ENCODE data around the gene RPL7L1.
A peak's percentile ranks its signal among the peaks of the same experiment; 100 is the strongest.
"Not testable (repeated sequence)": the region's sequence is repeated elsewhere in the genome, so short reads cannot be mapped to it uniquely, and the experiment has no call there.

Gene RPL7L1

DNA sequence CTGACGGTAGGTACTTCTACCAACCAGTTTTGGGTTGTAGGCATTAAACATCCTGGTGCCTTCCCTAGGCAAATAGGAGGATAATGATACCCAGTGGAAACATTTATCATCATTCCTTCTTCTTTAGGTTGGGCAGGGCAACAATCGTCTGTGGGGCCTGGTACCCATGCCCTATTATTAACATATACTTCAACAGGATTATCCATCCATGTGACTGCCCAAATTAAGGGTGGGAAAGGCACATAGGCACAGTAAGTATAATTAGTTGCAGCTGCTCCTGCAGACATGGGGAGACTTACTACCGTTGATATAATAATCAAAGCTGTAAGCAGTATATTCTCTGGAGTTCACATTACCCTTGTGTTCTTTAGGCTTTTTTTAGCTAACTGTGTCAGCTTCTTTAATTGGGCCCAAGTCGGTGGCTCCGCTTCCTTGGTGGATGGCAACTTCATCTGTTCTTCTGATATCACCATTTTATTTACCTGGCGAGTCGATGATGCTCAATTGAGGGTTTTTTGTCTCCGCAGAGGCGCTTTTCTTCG is 16.8 kb downstream of the RPL7L1 start:
- TF ChIP-seq, protein P1, sequence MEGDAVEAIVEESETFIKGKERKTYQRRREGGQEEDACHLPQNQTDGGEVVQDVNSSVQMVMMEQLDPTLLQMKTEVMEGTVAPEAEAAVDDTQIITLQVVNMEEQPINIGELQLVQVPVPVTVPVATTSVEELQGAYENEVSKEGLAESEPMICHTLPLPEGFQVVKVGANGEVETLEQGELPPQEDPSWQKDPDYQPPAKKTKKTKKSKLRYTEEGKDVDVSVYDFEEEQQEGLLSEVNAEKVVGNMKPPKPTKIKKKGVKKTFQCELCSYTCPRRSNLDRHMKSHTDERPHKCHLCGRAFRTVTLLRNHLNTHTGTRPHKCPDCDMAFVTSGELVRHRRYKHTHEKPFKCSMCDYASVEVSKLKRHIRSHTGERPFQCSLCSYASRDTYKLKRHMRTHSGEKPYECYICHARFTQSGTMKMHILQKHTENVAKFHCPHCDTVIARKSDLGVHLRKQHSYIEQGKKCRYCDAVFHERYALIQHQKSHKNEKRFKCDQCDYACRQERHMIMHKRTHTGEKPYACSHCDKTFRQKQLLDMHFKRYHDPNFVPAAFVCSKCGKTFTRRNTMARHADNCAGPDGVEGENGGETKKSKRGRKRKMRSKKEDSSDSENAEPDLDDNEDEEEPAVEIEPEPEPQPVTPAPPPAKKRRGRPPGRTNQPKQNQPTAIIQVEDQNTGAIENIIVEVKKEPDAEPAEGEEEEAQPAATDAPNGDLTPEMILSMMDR (IDR thresholded peaks at IDR 0.05; ENCODE audit: low read depth, low read length), result no peak
- Histone ChIP-seq H3K4me3 (ENCODE audit: low read depth, low read length) (no peak overlapping the region), H3K9me3 (ENCODE audit: severe bottlenecking) (no peaks in the 10 kb centered on the region), H3K27me3 (ENCODE audit: insufficient read depth, low read depth, severe bottlenecking) (no peaks in the 10 kb centered on the region), H3K27ac (no peak overlapping the region), H3K36me3 (no peaks in the 10 kb centered on the region)
- DNase-seq, result no peak

DNA sequence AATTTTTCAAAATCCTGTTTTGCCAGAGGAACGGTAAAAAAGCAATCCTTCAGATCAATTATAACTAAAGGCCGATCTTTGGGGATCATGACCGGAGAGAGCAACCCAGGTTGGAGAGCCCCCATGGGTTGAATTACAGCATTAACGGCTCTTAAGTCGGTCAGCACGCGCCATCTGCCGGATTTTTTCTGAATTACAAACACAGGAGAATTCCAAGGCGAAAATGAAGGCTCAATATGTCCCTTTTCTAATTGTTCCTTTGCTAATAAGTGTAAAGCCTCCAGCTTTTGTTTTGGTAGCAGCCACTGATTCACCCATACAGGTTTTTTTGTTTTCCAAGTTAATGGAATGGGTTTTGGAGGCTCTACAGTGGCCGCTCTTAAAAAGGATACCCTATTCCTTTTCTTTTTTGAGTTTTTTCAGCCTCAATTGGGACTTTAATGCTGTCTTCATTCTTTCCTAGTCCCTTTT is 19.5 kb downstream of the RPL7L1 start:
- TF ChIP-seq, protein P1 (IDR thresholded peaks at IDR 0.05; ENCODE audit: low read depth, low read length), result peak; percentile 64
- no peaks in the 10 kb centered on the region for H3K36me3 ChIP-seq
- H3K4me3 ChIP-seq (ENCODE audit: low read depth, low read length), result no peak overlapping the region; the same call in 1 of the 2 replicates

DNA sequence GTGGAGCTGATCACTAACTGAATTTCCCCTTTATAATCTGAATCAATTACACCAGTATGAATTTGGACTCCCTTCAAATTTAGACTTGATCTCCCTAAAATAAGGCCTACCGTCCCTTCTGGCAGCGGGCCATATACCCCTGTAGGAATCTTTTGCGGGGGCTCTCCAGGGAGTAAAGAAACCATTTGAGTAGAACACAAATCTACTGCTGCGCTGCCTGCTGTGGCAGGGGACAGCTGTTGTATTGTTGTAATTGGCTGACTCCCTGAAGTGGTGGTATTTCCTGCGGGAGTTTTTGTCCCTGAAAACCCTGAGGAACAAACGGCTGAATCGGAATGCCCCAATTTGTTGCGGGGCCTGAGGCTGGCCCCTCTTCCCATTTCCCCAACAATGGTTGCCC is 20.5 kb downstream of the RPL7L1 start:
- Histone ChIP-seq H3K27ac (no peak overlapping the region), H3K9me3 (ENCODE audit: severe bottlenecking) (no peaks in the 10 kb centered on the region), H3K4me3 (ENCODE audit: low read depth, low read length) (no peak overlapping the region), H3K36me3 (no peaks in the 10 kb centered on the region), H3K27me3 (ENCODE audit: insufficient read depth, low read depth, severe bottlenecking) (no peaks in the 10 kb centered on the region)
- TF ChIP-seq, protein P1 (IDR thresholded peaks at IDR 0.05; ENCODE audit: low read depth, low read length), result no peak
- no peak for DNase-seq

More for the DNA sequence above, 19.5 kb downstream of the RPL7L1 start:
- DNase-seq, result peak; percentile 85
- no peaks in the 10 kb centered on the region for H3K9me3 ChIP-seq (ENCODE audit: severe bottlenecking)
- no peak overlapping the region for H3K27ac ChIP-seq
- no peaks in the 10 kb centered on the region for H3K27me3 ChIP-seq (ENCODE audit: insufficient read depth, low read depth, severe bottlenecking)

DNA sequence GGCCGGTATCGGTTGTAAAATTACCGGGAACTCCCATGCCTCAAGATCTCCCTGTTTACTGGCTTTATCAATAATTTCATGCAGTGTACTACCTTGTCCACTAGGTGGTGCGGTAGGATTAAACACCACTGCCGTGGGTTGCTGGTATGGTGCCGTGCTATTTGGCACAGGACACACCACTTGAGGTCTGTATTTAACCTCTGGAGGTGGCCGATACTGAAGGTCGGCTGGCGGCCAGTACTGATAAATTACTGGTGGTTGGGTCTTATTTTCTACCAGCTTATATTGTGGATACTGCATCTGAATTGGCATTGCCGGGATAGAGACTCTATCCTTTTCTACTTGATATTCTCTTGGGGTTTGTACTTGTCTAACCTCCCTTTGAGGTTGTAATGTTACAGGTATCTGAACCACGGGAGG is 22.1 kb downstream of the RPL7L1 start:
- Histone ChIP-seq H3K4me3 (ENCODE audit: low read depth, low read length) (no peak overlapping the region), H3K9me3 (ENCODE audit: severe bottlenecking) (no peaks in the 10 kb centered on the region), H3K27me3 (ENCODE audit: insufficient read depth, low read depth, severe bottlenecking) (no peaks in the 10 kb centered on the region), H3K36me3 (no peaks in the 10 kb centered on the region), H3K27ac (no peak overlapping the region)
- TF ChIP-seq, protein P1 (IDR thresholded peaks at IDR 0.05; ENCODE audit: low read depth, low read length), result peak; percentile 80
- DNase-seq, result peak; percentile 90

DNA sequence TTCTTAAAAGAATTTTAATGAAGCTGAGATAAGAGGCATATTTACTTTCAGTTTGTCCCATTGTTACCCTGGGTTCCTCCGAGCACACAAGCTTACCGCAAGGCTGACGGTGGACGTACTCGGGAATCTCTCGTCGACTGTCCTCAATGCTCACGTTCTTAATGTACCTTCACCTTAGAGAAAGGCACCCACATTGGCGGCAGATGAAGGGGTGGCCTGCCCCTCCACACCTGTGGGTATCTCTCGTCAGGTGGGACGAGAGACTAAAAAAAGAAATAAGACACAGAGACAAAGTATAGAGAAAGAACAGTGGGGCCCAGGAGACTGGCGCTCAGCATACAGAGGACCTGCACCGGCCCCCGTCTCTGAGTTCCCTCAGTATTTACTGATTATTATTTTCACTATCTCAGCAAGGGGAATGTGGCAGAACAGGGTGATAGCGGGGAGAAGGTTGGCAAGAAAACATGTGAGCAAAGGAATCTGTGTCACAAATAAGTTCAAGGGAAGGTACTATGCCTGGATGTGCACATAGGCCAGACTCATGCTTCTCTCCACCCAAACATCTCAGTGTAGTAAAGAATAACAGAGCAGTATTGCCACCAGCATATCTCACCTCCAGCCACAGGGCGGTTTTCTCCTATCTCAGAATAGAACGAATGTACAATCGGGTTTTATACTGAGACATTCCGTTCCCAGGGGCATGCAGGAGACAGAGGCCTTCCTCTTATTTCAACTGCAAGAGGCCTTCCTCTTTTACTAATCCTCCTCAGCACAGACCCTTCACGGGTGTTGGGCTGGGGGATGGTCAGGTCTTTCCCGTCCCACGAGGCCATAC is 23.2 kb downstream of the RPL7L1 start:
- peak; percentile 48 for DNase-seq
- H3K36me3 ChIP-seq; H3K4me3 ChIP-seq (ENCODE audit: low read depth, low read length); H3K27me3 ChIP-seq (ENCODE audit: insufficient read depth, low read depth, severe bottlenecking); H3K9me3 ChIP-seq (ENCODE audit: severe bottlenecking): not testable (repeated sequence)
- H3K27ac ChIP-seq, result peak overlapping the region; percentile 7; the same call in 1 of the 2 replicates

DNA sequence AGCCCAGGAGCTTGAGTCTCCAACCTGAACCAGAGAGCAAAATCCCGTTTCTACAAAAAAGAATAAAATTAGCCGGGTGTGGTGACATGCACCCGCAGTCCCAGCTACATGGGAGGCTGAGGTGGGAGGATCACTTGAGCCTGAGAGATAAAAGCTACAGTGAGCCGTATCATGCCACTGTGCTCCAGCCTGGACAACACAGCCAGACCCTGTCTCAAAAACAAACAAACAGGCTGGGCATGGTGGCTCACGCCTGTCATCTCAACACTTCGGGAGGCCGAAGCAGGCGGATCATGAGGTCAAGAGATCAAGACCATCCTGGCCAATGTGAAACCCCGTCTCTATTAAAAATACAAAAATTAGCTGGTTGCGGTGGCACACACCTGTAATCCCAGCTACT is 25.1 kb downstream of the RPL7L1 start:
- H3K4me3 ChIP-seq (ENCODE audit: low read depth, low read length), result no peak overlapping the region
- no peak overlapping the region for H3K27ac ChIP-seq
- no peaks in the 10 kb centered on the region for H3K27me3 ChIP-seq (ENCODE audit: insufficient read depth, low read depth, severe bottlenecking)
- no peaks in the 10 kb centered on the region for H3K9me3 ChIP-seq (ENCODE audit: severe bottlenecking)
- H3K36me3 ChIP-seq, result no peaks in the 10 kb centered on the region
- TF ChIP-seq, protein P1 (IDR thresholded peaks at IDR 0.05; ENCODE audit: low read depth, low read length), result no peak
- DNase-seq, result no peak

Data from WERI-Rb-1 (cell line).